ENCODE measurements around the gene SLC38A6. TPM values are rescaled to one million over a fixed set of nuclear protein-coding genes. Genes with fewer than 3 reads are reported as not detected.

SLC38A6 gene
- total and polyA plus RNA-seq, 7 donors, result 1.5 to 11.9 (median 4.9) TPM

- 95 to 98% (median 98%) methylated on average over 1 of the region's 1 CpG for WGBS, 3 donors
- Histone ChIP-seq H3K9me3 (peaks cover 32% of the 10 kb centered on the region), H3K4me1 (peaks cover 14% of the 10 kb centered on the region), H3K36me3 (ENCODE audit: insufficient read depth in 1 of 2, low read depth in 1 of 2) (no peaks in the 10 kb centered on the region), H3K27ac (no peak overlapping the region), H3K27me3 (ENCODE audit: insufficient read depth in 3 of 3, low read length in 2 of 3) (no peaks in the 10 kb centered on the region), H3K4me3 (no peak overlapping the region)
- TF ChIP-seq CTCF (IDR thresholded peaks at IDR 0.05), result no peak
- intact Hi-C loops (cut with DNase I), result no loop called here
- no peak for ATAC-seq
- DNase-seq, result no peak
Observed at GRCh38 chr14:60956632-60957031, 24.4 kb upstream of the SLC38A6 start.

GRCh38 chr14:60958146-60958545, 22.9 kb upstream of the SLC38A6 start:
- Histone ChIP-seq H3K9me3 (peaks cover 32% of the 10 kb centered on the region), H3K27me3 (ENCODE audit: insufficient read depth in 3 of 3, low read length in 2 of 3) (no peaks in the 10 kb centered on the region), H3K36me3 (ENCODE audit: insufficient read depth in 1 of 2, low read depth in 1 of 2) (no peaks in the 10 kb centered on the region), H3K4me3 (no peak overlapping the region), H3K27ac (no peak overlapping the region), H3K4me1 (peaks cover 19% of the 10 kb centered on the region)
- intact Hi-C loops (cut with DNase I), result no loop called here
- no peak for TF ChIP-seq CTCF (IDR thresholded peaks at IDR 0.05)
- no peak for DNase-seq
- no peak for ATAC-seq

DNA sequence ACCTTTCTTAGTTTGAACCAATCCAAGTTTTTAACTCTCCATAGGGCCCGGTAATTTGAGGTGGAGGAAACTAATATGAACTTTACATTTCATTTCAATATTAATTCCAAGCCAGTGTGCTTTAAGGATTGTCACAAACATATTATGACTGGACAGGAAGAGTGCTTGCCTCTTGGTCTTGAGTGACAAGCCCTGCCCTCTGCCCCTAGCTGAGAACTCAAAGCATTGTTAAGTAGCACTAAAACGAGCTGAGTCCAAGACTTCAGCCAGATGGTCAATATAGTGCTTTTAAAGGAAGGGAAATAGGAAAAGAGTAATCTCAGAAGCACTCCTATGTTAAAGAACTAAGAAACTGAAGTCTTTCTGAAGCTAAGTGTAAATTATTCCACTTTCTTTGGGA, 17.3 kb upstream of the SLC38A6 start:
- Histone ChIP-seq H3K27ac (peak overlapping the region; percentile 46), H3K36me3 (ENCODE audit: insufficient read depth in 1 of 2, low read depth in 1 of 2) (no peaks in the 10 kb centered on the region), H3K9me3 (no peaks in the 10 kb centered on the region), H3K4me3 (no peak overlapping the region), H3K27me3 (ENCODE audit: insufficient read depth in 3 of 3, low read length in 2 of 3) (no peaks in the 10 kb centered on the region), H3K4me1 (peaks cover 54% of the 10 kb centered on the region)
- intact Hi-C loops (cut with DNase I), result no loop called here
- DNase-seq (no peak), ATAC-seq (no peak)
- WGBS, 3 donors, result 54 to 56% (median 56%) methylated on average over 2 of the region's 2 CpGs
- TF ChIP-seq CTCF (IDR thresholded peaks at IDR 0.05), result no peak

GRCh38 chr14:60964904-60965303, 16.1 kb upstream of the SLC38A6 start:
- Histone ChIP-seq H3K4me3 (no peak overlapping the region), H3K27me3 (ENCODE audit: insufficient read depth in 3 of 3, low read length in 2 of 3) (no peaks in the 10 kb centered on the region), H3K4me1 (peaks cover 64% of the 10 kb centered on the region), H3K9me3 (no peaks in the 10 kb centered on the region), H3K27ac (no peak overlapping the region), H3K36me3 (ENCODE audit: insufficient read depth in 1 of 2, low read depth in 1 of 2) (no peaks in the 10 kb centered on the region)
- DNase-seq, result no peak
- intact Hi-C loops (cut with DNase I), result loop anchor here in 1 of 2 donors (5.0 kb wide), 1 partner anchor 103 kb away; no protein-coding TSS in a partner anchor
- no peak for TF ChIP-seq CTCF (IDR thresholded peaks at IDR 0.05)
- ATAC-seq, result no peak
- 60 to 68% (median 61%) methylated on average over 2 of the region's 2 CpGs for WGBS, 3 donors

- Histone ChIP-seq H3K27ac (peak overlapping the region; percentile 37), H3K9me3 (no peaks in the 10 kb centered on the region), H3K27me3 (ENCODE audit: insufficient read depth in 3 of 3, low read length in 2 of 3) (no peaks in the 10 kb centered on the region), H3K4me1 (peaks cover 69% of the 10 kb centered on the region), H3K4me3 (no peak overlapping the region), H3K36me3 (ENCODE audit: insufficient read depth in 1 of 2, low read depth in 1 of 2) (no peaks in the 10 kb centered on the region)
- DNase-seq, result no peak
- no peak for TF ChIP-seq CTCF (IDR thresholded peaks at IDR 0.05)
- ATAC-seq, result peak in 1 of 4 donors; percentile 44
- intact Hi-C loops (cut with DNase I), result loop anchor here in 1 of 2 donors (5.0 kb wide), 1 partner anchor 103 kb away; no protein-coding TSS in a partner anchor
Observed at GRCh38 chr14:60965402-60965801, 15.6 kb upstream of the SLC38A6 start.
